Measurements from ENCODE around the gene TAF4.

The TAF4 gene

GRCh38 chr20:61964675-61965605, 100.7 kb downstream of the TAF4 start:
- DNase-seq (ENCODE audit: low spot score) = no peak

- DNase-seq (ENCODE audit: low spot score) = no peak
Observed at GRCh38 chr20:61963885-61964674, 101.6 kb downstream of the TAF4 start.

- DNase-seq (ENCODE audit: low spot score) = no peak
Observed at GRCh38 chr20:61963149-61963548, 102.5 kb downstream of the TAF4 start.

- DNase-seq (ENCODE audit: low spot score) = no peak
Observed at GRCh38 chr20:61960836-61961235, 104.8 kb downstream of the TAF4 start.

GRCh38 chr20:61958773-61959700, 106.6 kb downstream of the TAF4 start:
- DNase-seq (ENCODE audit: low spot score) = no peak

GRCh38 chr20:61957961-61958715, 107.5 kb downstream of the TAF4 start:
- DNase-seq (ENCODE audit: low spot score) = no peak

GRCh38 chr20:61956396-61957342, 109.0 kb downstream of the TAF4 start:
- DNase-seq (ENCODE audit: low spot score) = no peak

- no peak for DNase-seq (ENCODE audit: low spot score)
Observed at GRCh38 chr20:61955668-61956395, 109.8 kb downstream of the TAF4 start.

GRCh38 chr20:61954276-61955021, 111.2 kb downstream of the TAF4 start:
- DNase-seq (ENCODE audit: low spot score) = peak; percentile 37

- peak; percentile 48 for DNase-seq (ENCODE audit: low spot score)
Observed at GRCh38 chr20:61953037-61954021, 112.4 kb downstream of the TAF4 start.

- peak; percentile 69 for DNase-seq (ENCODE audit: low spot score)
Observed at GRCh38 chr20:61951695-61952533, 113.8 kb downstream of the TAF4 start.

GRCh38 chr20:61950641-61951071, 115.0 kb downstream of the TAF4 start:
- no peak for DNase-seq (ENCODE audit: low spot score)

- no peak for DNase-seq (ENCODE audit: low spot score)
Observed at GRCh38 chr20:61949714-61950640, 115.7 kb downstream of the TAF4 start.

- DNase-seq (ENCODE audit: low spot score) = no peak
Observed at GRCh38 chr20:61949363-61949713, 116.3 kb downstream of the TAF4 start.
